ENCODE results near the gene PPP1R16B.

DNA sequence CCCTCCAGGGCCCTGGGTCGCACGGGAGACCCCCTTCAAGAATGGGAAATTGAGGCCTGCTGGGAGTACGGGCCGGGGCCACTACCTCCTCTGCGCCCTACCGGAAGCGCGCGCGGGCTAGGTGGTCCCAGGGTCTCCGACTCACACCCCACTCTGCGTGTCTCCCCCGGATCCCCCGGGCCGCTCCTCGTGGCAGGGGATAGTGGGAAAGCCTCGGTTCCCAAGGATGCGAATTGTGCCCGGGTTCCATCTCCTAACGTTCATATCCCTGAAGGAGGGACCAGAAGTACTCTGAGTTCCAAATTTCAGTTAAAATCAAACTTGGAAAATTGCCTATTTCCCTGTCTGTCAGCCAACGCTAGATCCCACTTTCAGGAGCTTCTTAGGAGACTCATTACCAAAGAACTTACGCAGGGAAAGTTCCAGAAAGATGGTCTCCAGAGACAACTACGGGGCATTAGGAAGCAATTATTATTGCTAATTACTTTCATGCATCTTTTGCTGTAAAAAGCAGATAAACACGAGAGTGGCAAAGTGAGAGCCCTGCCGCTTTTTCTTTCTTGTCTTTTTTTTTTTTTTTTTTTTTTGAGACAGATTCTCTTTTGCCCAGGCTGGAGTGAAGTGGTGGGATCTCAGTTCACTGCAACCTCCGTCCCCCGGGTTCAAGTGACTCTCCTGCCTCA is 121.6 kb downstream of the PPP1R16B start:
- TF ChIP-seq, protein P1, sequence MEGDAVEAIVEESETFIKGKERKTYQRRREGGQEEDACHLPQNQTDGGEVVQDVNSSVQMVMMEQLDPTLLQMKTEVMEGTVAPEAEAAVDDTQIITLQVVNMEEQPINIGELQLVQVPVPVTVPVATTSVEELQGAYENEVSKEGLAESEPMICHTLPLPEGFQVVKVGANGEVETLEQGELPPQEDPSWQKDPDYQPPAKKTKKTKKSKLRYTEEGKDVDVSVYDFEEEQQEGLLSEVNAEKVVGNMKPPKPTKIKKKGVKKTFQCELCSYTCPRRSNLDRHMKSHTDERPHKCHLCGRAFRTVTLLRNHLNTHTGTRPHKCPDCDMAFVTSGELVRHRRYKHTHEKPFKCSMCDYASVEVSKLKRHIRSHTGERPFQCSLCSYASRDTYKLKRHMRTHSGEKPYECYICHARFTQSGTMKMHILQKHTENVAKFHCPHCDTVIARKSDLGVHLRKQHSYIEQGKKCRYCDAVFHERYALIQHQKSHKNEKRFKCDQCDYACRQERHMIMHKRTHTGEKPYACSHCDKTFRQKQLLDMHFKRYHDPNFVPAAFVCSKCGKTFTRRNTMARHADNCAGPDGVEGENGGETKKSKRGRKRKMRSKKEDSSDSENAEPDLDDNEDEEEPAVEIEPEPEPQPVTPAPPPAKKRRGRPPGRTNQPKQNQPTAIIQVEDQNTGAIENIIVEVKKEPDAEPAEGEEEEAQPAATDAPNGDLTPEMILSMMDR (IDR thresholded peaks at IDR 0.05; ENCODE audit: insufficient read depth, low read length, poor library complexity, severe bottlenecking): no peak
- no peak for TF ChIP-seq EZH2phosphoT487 (conservative IDR thresholded peaks at IDR 0.05; ENCODE audit: low read length)

Measured in SU-DHL-6 (cell line).